Brain pericyte (primary cell): Measurements from ENCODE around the gene SYTL1.
"Not testable (repeated sequence)": the region's sequence is repeated elsewhere in the genome, so short reads cannot be mapped to it uniquely, and the experiment has no call there.

Experiments used
- DNase-seq: peaks from one replicate; pipeline ENCODE4 v3.0.0-alpha.2; 2012; ENCODE audit warnings: low read depth, low spot score

The SYTL1 gene

DNA sequence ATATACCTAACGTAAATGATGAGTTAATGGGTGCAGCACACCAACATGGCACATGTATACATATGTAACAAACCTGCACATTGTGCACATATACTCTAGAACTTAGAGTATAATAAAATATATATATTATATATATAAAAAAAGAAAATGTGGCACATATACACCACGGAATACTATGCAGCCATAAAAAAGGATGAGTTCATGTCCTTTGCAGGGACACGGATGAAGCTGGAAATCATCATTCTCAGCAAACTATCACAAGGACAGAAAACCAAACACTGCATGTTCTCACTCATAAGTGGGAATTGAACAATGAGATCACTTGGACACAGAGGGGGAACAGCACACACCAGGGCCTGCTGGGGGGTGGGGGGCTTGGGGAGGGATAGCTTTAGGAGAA is 43.0 kb downstream of the SYTL1 start:
- not testable (repeated sequence) for DNase-seq

DNA sequence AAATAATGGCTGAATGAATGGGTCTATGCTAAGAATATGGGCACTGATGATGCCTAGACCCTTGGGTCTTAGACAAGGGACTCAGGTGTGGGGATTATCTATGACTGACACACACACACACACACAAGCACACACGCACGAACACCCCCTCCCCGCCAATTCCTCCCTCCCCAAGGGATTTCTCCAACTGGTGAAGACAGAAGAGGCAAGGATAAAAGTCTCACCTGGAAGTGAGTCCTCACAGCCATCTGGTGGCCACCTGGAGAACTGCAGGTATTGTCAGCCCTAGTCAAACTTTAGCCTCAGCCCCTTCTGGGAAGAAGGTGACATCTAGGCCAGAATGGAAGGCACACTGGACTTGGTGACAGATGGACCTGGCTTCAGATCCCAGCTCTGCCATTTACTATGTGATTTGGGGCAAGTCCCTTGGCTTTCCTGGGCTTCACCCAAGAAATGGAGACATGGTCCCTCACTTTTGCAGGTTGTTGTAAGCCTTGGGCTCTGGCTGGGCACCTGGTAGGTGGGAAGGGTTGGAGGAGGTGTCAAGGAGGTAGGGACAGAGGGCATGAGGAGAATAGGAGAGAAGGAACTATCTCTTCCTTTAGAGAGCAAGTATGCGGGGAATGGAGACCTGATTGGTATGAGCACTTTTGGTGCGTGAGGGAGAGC is 46.6 kb downstream of the SYTL1 start:
- no peak for DNase-seq

DNA sequence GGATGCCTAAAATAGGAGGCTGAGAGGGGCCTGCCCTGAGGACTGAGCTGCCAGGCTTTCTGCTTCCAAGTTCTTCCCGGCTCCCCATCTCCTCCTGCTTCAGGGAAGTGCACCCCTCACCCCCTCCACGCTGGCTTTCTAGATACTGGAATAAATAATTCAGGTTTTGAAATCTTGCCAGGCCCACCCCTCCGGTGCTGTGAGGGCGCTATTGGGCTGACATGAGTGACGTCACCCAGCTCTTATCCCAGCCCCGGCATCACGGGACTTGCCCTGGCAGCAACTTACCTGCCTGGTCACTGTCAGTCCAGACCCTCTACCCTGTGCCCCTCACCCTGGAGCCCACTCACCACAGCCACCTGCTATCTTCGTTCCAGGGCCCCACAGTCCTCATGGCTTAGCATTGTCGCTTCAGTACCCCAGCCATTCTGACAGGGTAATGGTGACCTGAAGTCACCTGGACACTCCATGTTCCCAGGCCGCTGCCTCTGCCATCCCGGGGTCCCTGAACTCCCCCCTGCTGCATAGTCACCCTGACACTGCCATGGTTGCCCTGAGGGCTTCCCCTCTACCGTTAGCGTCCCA is 49.8 kb downstream of the SYTL1 start:
- no peak for DNase-seq

DNA sequence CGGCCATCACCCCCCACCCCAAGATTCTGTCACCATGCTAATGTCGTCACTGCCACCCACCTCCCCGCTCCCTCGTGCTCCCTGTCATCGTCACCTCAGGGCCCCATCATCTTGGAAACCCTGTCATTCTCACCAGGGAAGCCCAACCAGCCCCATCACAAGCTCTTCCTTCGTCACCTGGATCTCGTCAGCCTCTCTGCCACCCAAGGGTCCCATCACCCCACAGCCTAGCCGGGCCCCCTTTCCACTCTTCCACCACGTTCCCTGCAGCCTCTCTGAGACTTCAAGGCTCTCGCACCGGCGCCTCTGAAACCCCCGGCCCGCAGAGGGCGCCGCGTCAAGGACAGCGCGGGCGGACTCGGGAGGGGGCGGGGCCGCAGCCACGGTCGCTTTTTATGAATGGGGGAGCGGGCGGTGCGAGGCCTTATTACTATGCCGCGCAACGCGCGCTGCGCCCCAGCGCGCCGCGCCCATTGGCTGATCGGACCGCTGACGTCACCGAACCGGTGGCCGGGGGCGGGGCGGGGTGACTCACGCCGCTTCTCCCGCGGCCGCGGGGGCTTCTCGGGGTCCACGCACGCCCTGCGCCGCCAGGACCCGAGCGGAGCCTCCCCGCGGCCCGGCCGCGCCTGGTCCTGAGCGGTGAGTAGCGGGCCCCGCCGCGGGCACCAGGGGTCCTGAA is 50.4 kb downstream of the SYTL1 start, which contains the start of gene GPR3:
TSS of gene GPR3 (plus strand) at position 527 of the 682 bp plus-strand sequence. CDS start 1,177 bp downstream, outside the sequence.
- peak; percentile 66 for DNase-seq

DNA sequence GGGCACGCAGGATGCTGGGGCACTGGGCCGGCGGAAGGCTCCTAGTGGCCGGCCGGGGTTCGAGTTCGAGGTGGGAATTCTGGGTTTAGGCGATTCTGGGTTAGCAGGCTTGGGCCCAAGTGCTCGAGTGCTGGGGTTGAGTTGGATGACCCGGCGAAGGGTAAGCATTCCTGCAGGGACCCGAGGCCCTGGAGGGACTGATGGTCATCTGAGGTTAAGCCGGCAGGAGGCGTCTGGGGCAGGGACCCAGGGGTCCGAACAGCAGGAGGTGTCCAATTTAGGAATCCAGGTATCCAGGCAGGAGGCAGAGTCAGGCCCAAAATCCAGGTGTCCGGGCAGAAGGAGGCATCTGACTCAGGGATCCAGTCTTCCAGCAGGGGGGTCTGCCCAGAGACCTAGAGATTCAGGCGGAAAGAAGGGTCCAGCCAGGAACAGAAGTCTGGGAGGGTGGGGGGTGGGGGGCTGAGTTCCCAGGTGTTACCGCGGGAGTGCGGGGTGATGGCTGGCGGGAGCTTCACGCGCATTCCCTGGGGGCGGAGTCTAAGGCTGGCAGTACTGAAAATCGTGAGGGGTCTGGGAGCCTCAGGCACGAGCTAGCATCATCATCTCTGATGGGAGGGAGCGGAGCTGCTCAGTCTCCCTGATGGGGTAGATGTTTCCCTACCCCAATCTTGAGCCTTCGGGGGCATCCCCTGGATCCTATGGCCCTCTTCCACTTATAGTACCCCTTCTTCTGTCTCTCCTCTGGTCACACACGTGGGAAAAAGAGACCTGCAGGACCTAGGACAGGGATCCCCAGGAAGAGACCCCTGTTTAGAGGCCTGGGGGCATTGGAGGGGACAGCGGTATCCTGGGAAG is 51.2 kb downstream of the SYTL1 start:
- DNase-seq: no peak

DNA sequence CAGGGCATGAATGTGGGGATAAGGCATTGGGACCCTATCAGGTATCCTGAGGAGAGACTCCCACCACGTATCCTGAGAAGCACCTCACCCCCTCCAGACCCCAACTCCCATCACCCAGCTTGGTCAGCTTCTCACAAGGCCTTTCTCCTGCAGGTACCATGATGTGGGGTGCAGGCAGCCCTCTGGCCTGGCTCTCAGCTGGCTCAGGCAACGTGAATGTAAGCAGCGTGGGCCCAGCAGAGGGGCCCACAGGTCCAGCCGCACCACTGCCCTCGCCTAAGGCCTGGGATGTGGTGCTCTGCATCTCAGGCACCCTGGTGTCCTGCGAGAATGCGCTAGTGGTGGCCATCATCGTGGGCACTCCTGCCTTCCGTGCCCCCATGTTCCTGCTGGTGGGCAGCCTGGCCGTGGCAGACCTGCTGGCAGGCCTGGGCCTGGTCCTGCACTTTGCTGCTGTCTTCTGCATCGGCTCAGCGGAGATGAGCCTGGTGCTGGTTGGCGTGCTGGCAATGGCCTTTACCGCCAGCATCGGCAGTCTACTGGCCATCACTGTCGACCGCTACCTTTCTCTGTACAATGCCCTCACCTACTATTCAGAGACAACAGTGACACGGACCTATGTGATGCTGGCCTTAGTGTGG is 51.9 kb downstream of the SYTL1 start:
- no peak for DNase-seq

DNA sequence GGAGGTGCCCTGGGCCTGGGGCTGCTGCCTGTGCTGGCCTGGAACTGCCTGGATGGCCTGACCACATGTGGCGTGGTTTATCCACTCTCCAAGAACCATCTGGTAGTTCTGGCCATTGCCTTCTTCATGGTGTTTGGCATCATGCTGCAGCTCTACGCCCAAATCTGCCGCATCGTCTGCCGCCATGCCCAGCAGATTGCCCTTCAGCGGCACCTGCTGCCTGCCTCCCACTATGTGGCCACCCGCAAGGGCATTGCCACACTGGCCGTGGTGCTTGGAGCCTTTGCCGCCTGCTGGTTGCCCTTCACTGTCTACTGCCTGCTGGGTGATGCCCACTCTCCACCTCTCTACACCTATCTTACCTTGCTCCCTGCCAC is 52.4 kb downstream of the SYTL1 start:
- no peak for DNase-seq

DNA sequence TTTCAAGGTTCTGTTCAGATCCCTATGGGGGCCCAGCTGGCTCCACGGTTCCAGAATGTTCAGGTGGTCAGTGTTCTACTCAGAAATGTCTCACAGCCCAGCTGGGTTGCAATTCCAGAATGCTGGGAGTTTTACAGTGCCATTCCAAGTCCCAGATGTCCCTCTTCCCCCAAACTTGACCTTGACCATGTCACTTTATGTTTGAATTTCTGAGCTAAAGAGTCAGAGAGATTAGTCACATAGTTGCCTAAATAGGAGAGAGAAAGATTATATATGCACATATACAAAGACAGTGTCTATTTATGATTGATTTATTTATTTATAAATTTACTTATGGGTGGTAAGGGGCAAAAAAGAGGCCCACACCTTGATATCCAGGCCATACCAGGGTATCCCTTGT is 53.1 kb downstream of the SYTL1 start:
- no peak for DNase-seq

DNA sequence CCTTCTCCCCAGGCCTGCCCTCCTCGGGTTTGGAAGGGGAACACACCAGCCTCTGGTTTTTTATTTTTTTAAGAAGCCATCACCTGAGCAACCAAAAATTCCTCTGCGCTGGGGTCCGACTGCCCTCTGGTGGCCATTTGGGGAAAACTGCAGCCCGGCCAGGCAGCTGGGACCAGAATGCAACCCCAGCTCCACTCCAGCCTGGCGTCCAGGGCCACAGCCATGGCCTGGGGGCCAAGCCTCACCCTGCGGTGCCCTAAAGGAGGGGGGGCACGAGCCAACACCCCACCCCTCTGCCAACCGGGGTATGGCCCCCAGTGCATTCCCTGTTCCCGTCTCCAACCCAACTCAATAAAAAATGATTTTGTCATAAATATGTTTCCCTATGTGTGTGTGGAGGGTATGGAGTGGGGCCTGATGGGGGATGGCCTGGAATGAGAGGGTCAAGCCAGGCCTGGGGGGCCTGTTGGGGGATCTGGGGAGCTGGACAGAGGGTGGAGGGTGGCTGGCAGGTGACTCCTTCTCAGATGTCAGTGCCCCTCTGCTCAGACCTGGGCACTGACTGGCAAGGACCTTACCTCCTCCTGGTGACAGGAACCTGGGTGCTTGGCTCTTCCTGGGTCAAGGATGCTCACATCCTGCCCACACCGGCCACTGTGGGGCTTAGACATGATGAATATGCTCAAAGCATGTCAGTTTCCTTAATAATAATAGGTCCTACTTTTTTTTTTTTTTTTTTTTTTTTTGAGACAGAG is 53.8 kb downstream of the SYTL1 start:
- no peak for DNase-seq

DNA sequence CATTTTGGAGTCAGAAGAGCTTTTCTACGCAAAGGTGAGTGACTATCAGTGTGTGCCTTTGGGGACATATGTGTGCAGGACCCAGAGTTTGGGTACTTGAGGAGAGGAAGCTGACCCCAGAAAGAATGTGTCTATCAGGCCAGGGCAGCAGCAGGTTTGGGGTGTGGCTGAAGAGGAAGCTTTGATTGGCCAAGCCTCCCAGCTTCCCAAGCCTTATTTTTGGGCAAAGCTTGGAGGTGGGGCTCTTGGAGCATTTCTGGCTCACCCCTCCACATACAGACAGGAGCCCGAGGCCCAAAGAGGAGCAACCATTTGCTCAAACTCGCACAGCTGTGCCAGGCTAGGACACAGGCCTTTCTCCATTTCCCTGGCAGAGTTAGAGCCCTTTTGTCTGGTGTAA is 55.3 kb downstream of the SYTL1 start:
- no peak for DNase-seq

DNA sequence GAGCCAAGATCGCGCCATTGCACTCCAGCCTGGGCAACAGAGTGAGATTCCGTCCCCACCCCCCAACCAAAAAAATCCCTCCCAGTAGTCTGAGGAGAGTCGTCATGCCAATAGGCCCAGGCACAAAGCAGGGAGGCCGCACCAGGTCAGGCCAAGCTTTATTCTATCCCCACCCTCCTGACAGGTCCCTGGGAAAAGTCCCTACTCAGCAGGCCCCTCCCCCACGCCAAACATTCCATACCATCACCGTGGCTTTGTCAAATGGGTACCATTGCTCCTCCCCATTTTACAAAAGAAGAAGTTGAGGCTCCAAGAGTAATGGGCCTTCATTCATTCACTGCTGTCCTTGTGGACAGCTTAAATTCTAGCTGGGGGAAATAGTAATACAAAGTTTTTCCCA is 55.9 kb downstream of the SYTL1 start:
- no peak for DNase-seq

DNA sequence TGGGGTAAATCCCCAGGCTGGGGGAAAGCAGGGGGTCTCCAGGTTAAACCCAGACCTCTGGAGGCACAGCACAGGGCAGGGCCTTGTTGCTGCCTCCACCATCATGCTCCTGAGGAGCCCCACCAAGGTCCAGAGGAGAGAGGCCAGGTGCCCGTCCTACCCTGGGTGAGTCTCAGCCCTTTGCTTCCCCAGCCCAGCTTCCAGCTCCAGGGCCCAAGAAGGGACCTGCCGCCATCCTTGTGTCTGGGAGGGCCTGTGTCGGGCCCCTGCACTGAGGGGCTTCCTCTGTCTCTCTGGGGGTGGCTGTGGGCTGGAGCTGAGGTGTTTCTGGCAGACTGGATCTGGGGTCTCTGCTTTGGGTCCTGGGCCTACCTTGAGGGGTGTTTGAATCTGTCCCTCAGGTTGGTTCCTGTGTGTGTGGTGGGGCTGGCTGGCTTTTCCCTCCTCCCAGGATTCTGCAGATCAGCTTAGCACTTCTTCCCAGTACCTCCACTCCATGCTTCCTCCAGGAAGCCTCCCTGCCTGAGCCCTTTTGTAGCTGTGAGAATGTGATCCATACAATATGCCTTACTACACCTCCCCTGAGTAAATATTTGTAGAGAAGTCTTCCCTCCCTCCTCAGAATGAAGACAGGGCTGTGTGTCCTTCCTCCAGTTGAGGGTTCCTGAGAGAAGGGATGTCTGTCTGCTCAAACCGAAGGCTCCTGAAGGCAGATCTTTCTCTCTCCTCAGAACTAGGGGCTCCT is 56.8 kb downstream of the SYTL1 start:
- DNase-seq: no peak

DNA sequence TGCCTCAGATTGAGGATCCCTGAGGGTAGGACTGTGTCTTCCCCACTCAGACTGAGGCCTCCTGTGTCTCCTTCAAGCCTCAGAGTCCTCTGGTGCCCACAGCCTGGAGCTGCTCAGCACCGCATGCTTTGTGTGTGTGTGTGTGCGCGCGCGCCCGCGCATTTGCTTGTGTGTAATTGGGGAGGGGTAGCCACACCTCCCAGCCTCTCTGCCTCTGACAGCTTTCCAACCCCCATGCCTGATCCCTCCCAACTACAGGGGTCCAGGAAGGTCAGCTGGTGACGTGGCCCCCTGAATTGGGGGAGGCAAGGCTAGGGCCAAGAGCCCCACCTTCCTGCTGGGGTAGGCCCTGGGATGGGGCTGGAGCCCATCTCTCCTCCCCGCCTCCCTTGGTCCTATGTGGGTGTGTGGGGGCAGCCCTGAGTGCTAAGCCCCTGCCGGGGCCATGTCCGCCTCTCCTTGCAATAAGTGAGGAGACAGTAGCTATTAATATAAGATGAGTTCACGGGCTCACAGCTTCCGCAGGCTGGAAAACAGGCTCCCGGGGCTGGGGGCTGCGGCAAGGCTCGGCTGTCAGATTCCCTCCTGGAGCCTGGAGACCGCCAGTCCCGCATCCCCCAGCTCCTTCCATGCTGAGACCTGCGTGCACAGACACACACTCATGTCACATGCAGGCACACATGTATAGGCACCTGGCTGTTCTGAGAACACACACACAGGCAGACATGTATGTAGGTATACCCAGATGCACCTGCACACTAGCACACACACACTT is 57.6 kb downstream of the SYTL1 start:
- DNase-seq: no peak

DNA sequence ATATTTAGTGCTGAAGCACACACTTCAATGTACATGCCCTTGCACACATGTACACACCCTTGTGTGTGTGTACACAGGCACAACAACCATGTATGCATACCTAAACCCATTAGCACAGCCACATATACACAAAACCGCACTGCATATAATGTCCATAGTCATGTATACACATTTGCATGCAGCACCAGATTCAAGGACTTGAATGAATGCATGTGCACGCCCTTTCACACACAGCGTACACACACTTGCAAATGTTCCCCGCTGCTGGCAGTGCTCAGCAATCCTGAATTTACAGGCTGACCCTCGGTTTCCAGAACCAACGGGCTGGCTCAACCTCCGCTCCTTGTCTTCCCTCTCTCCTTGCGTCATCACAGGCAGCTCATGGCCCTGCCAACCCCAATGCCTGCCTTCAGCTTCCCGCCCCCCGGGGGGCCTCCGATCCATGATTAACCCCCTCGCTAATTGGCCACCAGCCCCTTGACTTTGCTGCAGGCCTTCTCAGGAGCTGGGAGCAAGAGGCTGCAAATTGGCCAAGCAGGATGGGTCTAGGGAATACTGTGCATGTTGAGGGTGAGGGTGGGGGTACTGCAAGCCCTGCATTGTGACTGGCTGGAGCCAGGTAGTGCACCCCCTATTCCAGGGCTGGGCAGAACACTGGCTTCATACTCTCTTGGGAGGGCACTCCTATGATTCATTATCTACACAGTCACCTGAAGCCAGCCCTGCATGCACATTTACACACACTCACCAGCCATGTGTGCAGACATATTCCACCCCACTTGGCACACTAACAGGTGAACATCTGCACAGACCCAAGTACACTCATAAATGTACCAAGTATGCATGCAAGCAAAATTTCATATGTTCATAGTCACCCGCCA is 58.5 kb downstream of the SYTL1 start:
- DNase-seq: no peak

DNA sequence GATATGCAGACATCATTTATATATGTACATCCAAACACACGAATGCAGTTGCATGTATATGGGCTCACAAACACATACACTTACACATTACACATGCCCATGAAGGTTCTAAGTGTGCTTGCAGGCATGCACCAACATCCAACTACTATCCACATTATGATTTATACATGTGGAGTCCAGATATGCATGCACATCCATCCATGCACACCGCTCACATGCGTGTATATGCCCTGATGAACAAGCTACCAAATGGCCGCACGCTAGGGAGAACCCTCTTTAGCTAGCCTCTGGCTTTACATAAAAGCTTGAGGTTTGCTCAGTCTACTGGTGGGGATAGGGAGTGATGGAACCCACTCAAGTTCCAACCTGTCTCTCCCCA is 59.1 kb downstream of the SYTL1 start:
- no peak for DNase-seq

DNA sequence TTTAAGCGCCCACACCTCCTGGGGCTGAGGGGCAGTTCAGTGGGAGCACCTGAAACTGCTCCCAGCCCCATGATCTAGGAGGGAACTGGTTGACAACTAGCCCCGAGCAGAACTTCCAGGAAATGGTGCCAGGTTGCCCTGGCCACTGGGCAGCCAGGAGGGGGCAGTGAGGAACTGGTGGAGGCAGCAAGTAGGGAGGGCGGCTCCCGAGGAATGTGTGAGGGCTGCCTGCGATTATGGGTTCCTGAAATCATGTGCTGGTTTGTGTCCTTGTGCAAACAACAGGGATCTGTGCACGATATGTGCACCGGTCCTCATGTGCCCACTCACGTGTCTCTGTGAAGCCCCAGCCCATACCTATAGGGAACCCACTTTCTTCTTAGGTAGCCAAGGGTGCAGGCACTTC is 60.5 kb downstream of the SYTL1 start:
- DNase-seq: no peak

DNA sequence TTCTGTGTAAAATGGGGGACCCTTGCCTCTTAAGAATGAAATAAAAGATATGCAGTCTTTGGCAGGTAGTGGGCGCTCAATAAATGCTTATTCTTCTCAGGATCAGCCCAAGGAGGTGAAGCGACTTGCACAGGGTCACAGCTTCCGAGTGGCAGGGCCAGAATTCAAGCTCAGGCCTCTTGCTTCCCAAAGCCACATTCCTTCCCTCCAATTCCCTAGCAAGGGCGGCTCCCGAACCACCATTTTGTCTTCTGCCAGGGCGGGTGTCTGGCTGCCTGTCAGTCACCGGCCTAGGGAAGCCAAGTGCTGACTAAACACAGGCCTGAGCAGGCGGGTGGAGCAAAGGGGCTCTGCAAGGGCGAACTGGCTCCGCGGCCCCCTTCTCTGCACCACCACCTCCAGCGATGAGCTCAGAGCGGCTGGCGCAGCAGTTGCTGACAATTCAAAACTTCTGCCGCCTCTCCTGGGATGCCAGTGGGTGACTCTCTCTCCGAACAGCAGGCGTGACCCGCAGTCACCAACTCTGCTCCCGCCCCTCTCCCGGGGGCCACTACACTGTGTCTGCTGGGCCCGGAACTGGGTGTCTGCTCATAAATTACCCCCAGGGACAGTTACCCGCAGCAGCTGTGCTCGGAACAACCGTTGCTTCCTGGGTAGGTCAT is 61.4 kb downstream of the SYTL1 start:
- no peak for DNase-seq
